NCI-H82 treated with DMSO at 0.1 percent for 48 hours (cell line): Measurements from ENCODE around the gene VAPB.

Source experiments
- DNase-seq: peaks from one replicate; lab custom pipeline; 2025; ENCODE audit not compliant: unreplicated experiment; lab: John Stamatoyannopoulos, UW

VAPB gene

DNA sequence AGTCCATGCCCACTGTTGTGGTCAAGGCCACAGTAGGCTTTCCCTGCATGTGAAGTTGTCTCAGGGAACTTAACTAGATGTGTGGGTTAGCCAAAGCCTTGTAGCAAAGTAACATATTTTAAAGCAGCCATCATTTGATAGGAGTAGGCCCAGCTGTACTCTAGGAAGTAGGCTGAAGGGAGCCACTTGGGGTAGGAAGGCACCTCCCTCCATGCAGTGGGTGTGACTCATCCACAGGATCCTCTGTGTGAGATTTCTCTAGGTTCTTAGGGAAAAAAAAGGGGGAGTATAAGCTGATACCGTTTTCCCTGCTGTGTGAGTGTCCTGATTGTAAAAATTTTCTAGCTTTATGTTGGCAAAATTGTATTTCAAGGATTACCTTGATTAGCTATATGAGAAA lies 44.7 kb downstream of the VAPB start:
- no peak for DNase-seq

DNA sequence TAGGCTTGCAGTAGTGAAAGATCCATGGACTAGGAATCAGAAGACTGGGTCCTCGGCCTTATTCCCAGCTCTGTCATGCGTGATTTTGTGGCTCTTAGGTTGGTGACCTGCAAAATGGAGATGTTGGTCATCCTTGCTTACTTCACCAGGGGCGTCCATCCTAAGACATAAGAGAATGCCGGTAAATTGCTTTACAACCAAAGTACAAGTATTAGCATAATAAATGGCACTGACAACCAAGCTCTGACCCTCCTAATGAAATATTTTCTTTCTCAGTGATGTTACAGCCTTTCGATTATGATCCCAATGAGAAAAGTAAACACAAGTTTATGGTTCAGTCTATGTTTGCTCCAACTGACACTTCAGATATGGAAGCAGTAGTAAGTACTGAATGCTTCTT lies 45.3 kb downstream of the VAPB start:
- DNase-seq: no peak

DNA sequence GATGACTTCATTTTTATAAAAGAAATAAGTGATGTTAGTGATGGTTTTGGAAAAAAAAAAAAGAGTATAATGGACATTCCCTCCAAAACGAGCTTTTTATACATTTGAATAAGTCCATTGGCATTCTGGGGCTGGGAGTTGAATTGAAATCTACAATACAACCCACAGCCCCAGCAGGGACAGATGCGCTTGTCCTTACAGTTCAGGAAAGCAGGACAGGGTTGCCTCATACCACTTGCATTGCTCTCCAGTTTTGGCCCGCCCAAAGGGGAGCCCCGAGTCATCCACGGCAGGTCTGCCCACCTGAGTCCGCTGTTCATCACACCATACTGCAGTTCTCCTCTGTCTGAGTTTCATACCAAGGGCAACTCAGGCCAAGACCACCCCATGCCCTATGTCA lies 46.2 kb downstream of the VAPB start:
- DNase-seq: no peak

DNA sequence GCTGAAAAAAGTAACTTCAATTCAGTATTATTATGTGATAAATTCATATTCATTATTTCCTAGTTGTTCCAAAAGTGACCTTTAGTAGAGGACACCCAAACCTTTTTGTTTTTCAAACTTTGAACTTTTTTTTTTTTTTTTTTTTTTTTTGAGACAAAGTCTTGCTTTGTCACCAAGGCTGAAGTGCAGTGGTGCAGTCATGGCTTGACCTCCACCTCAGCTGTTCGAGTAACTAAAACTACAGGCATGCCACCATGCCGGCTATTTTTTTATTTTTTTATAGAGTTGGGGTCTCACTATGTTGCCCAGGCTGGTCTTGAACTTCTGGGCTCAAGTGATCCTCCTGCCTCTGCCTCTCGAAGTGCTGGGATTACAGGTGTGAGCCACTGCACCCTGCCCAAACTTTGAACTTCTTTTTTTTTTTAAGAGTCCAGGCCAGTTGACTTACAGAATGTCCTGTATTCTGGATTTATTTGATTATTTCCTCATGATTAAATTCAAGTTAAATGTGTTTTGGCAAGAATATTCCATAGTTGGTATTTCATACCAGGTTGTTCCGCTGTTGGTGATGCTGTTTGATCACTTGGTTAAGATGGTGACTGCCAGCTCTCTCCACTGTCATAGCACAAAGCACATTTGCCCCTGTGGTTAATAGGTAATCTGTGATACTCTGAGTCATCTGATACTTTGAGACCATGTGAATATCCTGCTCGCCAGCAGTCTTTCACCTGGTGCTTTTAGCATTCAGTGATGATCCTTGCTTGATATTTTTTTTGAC lies 48.0 kb downstream of the VAPB start:
- no peak for DNase-seq

- no peak for DNase-seq
Measured at GRCh38 chr20:58438970-58439808, 50.2 kb downstream of the VAPB start.

GRCh38 chr20:58440021-58440767 lies 51.2 kb downstream of the VAPB start:
- DNase-seq: no peak

DNA sequence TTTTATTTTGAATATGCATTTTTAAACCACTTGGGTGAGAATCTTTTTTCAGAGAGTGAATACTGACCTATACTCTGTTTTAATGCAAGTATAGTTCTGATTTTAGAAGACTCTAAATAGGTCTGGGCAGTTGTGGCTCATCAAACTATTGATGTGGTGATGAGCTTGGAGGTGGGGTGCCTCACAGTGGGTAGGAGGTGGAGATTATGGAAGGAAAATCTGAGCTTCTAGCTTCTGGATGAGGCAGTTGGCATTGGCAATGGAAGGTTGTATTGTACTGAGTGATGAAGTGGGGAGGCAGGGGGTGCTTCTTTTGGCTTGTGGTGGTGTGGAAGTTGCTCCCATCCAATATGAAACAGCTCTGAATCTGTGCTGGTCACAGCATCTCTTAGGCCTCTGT lies 52.7 kb downstream of the VAPB start:
- no peak for DNase-seq

DNA sequence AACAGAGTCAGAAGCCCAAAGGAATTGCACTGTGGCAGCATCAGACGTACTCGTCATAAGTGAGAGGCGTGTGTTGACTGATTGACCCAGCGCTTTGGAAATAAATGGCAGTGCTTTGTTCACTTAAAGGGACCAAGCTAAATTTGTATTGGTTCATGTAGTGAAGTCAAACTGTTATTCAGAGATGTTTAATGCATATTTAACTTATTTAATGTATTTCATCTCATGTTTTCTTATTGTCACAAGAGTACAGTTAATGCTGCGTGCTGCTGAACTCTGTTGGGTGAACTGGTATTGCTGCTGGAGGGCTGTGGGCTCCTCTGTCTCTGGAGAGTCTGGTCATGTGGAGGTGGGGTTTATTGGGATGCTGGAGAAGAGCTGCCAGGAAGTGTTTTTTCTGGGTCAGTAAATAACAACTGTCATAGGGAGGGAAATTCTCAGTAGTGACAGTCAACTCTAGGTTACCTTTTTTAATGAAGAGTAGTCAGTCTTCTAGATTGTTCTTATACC lies 55.8 kb downstream of the VAPB start:
- no peak for DNase-seq

- no peak for DNase-seq
Measured at GRCh38 chr20:58446264-58446959, 57.4 kb downstream of the VAPB start.

- DNase-seq: no peak
Measured at GRCh38 chr20:58446960-58447265, 57.9 kb downstream of the VAPB start.

DNA sequence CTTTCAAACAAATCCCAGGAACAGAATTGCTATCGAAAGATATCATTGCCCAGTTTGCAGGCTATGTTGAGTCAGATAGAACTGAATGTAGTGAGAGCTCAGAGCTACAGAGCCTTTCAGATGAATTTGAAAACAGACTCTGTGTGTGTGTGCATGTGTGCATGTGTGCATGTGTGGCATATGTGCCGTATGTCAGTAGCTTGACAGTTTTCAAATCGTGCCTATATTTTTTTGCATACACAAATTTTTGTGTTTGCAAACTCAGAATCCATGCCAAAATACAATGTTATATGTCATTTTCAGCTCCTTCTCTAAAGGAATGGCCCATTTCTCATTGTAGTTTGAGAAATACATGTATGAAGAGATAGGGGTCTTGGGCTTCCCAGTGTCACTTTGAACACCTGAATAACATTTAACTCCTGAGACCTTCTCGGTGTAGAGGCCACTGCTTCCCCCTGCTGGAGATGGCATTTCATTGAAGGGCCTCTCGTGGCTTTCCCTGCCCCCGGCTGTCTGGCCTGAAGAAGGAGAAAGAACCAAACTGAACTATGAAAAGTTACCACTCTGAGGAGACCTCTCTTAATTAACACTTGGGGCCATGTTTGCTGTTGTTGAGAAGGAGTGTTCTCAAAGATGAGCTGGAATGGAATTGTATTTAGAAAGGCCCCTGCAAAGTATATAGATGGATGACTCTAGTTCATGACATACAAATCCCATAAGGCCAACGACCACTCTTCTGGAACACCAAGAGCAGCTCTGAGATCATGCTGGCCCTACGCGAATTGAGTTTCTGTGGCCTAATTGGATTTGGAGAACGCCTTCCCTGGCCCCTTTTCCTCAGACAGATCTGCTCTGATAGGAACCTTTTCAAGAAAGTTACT lies 58.7 kb downstream of the VAPB start:
- peak; percentile 74 for DNase-seq

DNA sequence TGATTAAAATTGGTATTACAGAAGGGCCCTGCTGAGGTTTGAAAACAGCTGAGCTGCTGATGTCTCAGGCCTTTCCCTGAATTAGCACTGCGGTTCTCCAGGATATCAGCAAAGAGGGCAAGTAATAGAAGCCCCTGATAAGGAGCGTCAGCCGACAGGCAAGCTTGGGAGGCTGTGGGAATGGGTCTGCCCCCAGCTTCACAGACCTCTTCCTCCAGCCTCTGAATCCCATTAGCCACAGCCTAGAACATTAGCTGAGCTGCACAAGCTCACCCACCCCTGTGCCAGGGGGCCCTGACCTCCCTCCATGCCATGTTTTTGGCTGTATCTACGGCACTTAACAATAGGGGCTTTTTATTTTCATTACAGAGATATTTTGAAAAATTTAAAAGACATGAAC lies 59.9 kb downstream of the VAPB start:
- DNase-seq: peak; percentile 57

DNA sequence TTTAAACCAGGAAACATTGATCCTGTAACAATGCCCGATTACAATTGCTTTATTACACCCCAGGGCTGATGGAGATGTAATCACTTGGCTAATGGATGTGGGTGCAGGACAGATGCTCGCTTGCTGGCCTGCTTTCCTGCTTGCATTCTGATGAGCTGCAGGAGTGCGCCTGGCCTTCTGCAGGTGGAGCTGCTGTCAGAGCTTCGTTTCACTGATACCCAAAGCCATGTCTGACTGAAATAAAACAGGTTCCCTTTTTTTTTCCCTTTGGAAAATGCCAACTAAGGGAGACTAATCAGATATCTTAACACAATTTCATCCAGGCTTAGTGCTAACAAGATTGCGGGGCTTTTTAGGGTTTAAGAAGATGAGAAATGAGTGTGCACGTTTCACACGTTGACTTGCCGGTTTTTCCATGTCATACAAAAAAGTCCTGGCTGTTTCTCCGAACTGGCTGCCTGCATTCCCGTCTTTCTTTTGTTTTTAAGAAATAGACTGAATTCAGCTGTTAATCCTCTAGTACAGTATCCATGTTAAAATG lies 60.7 kb downstream of the VAPB start:
- DNase-seq: peak; percentile 95

DNA sequence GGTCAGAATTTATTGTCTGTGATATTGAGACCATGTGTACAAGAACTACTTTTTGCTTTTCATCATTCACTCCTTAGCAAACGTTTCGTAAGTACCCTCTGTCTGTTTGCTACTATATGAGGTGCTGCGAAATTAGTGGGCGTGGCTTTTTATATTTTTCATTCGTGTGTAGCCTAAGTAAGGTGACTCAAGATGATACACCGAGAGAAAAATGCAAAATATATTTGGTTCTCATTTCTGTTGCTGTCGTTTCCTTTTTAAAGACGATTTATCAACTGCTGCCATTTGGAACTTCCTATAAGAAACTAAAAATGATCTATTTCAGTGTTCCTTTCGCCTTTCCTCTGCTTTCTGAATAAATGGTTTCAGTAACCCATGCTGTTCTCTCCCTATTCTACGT lies 61.2 kb downstream of the VAPB start:
- DNase-seq: no peak

GRCh38 chr20:58452667-58453255 lies 63.7 kb downstream of the VAPB start:
- DNase-seq: no peak

DNA sequence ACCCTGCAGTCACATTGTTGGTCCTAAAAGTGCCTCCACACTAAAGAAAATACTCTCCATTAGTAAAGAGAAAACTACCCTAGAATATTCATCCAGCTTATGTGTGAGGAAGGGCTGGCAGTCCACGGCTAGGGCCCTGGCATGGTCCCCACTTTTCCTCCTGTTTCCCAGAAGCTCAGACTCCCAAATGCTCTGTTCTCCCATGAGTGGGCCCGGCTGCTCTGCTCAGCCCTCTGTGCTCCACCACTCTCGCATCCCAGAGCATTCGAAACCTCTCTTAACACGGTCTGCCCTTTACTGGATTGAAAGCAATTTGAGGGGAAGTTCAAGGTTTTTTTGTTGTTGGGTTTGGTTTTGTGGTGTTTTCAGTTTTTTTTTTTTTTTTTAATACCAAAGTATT lies 64.4 kb downstream of the VAPB start:
- no peak for DNase-seq

DNA sequence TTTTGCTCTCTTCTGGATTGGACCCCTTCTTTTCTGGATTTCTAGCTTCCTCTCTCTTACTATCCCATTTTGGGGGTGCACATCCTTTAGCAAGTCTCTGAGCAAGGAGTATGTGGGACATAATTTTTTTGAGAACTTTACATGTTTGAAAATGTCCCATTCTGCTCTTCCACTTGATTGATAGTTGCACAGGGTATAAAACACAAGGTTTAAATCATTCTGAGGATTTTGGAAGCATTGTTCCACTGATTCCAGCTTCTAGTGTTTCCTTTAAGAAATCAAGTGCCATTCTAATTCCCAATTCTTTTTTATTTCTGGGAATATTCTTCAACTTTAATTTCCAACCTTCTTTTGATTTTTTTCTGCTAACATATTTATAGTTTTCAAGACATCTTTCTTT lies 65.4 kb downstream of the VAPB start:
- no peak for DNase-seq

GRCh38 chr20:58457083-58457695 lies 68.2 kb downstream of the VAPB start:
- DNase-seq: no peak
